ENCODE results near the gene PRKG1.

- no peak for TF ChIP-seq CTCF (IDR thresholded peaks at IDR 0.05)
- TF ChIP-seq POLR2A (IDR thresholded peaks at IDR 0.05) = no peak
Observed at GRCh38 chr10:51176976-51177695, 102.8 kb downstream of the PRKG1 start.

Data from Peyer's patch (tissue), 4 donors.